ENCODE results near the gene RELN. TPM values are rescaled to one million over a fixed set of nuclear protein-coding genes. Genes with fewer than 3 reads are reported as not detected.

RELN gene
- total RNA-seq, 1 experiment from 2014 or later, result 4.3 TPM

DNA sequence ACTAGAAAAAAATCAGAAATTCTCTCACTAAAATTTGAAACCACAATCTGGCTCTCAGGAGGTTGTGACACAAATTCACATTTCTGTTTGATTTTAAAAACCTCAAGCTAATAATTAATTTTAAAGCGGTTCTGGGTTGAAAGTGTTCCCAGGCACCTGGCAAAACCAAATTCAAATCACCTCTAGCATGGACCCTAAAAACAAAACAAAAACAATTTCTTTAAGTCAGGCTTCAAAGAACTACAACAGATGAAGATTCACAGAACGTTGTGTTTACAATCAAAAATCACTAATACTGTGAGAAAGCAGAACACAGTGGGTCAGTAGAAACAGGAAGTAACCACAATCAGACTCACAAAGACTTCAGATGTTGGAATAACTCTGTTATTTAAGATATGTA is 7.2 kb upstream of the RELN start:
- Histone ChIP-seq H3K4me3 (ENCODE audit: low read depth, low read length) (no peak overlapping the region), H3K4me1 (no peaks in the 10 kb centered on the region), H3K9me3 (no peaks in the 10 kb centered on the region), H3K36me3 (ENCODE audit: control insufficient read depth, insufficient read depth, low read length) (no peaks in the 10 kb centered on the region), H3K27me3 (replicated peaks; ENCODE audit: control insufficient read depth, insufficient read depth, low read length) (no peaks in the 10 kb centered on the region)
- H3K27ac Mint-ChIP-seq (ENCODE audit: unreplicated experiment), result no peak overlapping the region
- H3K4me3 Mint-ChIP-seq (ENCODE audit: unreplicated experiment), result no peak overlapping the region
- H3K36me3 Mint-ChIP-seq (ENCODE audit: insufficient read depth, unreplicated experiment), result no peaks in the 10 kb centered on the region
- intact Hi-C loops (cut with micrococcal nuclease; ENCODE audit: unreplicated experiment), result no loop called here
- no TSS peak for BruUV-seq (replicated peaks)
- TF ChIP-seq, protein P1, sequence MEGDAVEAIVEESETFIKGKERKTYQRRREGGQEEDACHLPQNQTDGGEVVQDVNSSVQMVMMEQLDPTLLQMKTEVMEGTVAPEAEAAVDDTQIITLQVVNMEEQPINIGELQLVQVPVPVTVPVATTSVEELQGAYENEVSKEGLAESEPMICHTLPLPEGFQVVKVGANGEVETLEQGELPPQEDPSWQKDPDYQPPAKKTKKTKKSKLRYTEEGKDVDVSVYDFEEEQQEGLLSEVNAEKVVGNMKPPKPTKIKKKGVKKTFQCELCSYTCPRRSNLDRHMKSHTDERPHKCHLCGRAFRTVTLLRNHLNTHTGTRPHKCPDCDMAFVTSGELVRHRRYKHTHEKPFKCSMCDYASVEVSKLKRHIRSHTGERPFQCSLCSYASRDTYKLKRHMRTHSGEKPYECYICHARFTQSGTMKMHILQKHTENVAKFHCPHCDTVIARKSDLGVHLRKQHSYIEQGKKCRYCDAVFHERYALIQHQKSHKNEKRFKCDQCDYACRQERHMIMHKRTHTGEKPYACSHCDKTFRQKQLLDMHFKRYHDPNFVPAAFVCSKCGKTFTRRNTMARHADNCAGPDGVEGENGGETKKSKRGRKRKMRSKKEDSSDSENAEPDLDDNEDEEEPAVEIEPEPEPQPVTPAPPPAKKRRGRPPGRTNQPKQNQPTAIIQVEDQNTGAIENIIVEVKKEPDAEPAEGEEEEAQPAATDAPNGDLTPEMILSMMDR (IDR thresholded peaks at IDR 0.05; ENCODE audit: insufficient read depth in 1 of 2, low read depth in 1 of 2, low read length in 1 of 2, severe bottlenecking in 1 of 2, unreplicated experiment in 1 of 2), result no peak
- H3K4me1 Mint-ChIP-seq (ENCODE audit: low read depth, unreplicated experiment), result no peaks in the 10 kb centered on the region
- no peaks in the 10 kb centered on the region for H3K9me3 Mint-ChIP-seq (ENCODE audit: unreplicated experiment)
- ChIA-PET POLR2A (no interaction called here), CTCF (no interaction called here)
- H3K27me3 Mint-ChIP-seq (ENCODE audit: insufficient read depth, unreplicated experiment), result no peaks in the 10 kb centered on the region
- DNase-seq, result no peak

DNA sequence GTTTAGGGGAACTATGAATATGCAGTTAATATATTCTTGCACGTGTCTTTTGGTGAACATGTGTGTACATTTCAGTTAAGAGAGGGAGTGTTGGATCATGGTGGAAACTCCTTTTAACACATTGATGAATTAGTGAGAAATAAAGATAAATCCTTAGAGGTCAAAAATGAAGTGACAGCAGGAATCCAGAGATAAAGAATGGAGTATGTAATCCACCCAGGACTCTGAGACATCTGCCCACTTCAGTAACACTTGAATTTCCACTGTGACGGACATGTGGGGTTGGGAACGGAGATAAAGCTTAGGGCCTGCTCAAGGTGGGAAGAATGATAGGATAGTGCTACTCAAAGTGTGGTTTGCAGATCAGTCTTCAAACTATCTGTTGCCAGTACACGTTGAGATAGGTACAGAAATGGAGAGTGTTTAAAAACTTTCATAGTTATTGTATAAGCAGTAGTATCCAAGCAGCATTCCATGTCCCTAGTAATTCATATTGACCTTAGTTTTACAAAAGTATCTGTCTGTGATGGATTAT is 6.6 kb upstream of the RELN start:
- DNase-seq, result no peak
- ChIA-PET POLR2A (no interaction called here), CTCF (no interaction called here)
- no peaks in the 10 kb centered on the region for H3K27me3 Mint-ChIP-seq (ENCODE audit: insufficient read depth, unreplicated experiment)
- no peaks in the 10 kb centered on the region for H3K36me3 Mint-ChIP-seq (ENCODE audit: insufficient read depth, unreplicated experiment)
- no TSS peak for BruUV-seq (replicated peaks)
- intact Hi-C loops (cut with micrococcal nuclease; ENCODE audit: unreplicated experiment), result no loop called here
- TF ChIP-seq, protein P1 (IDR thresholded peaks at IDR 0.05; ENCODE audit: insufficient read depth in 1 of 2, low read depth in 1 of 2, low read length in 1 of 2, severe bottlenecking in 1 of 2, unreplicated experiment in 1 of 2), result no peak
- Histone ChIP-seq H3K4me1 (no peaks in the 10 kb centered on the region), H3K27me3 (replicated peaks; ENCODE audit: control insufficient read depth, insufficient read depth, low read length) (no peaks in the 10 kb centered on the region), H3K9me3 (no peaks in the 10 kb centered on the region), H3K4me3 (ENCODE audit: low read depth, low read length) (no peak overlapping the region), H3K36me3 (ENCODE audit: control insufficient read depth, insufficient read depth, low read length) (no peaks in the 10 kb centered on the region)
- no peak overlapping the region for H3K27ac Mint-ChIP-seq (ENCODE audit: unreplicated experiment)
- no peak overlapping the region for H3K4me3 Mint-ChIP-seq (ENCODE audit: unreplicated experiment)
- H3K4me1 Mint-ChIP-seq (ENCODE audit: low read depth, unreplicated experiment), result no peaks in the 10 kb centered on the region
- no peaks in the 10 kb centered on the region for H3K9me3 Mint-ChIP-seq (ENCODE audit: unreplicated experiment)

DNA sequence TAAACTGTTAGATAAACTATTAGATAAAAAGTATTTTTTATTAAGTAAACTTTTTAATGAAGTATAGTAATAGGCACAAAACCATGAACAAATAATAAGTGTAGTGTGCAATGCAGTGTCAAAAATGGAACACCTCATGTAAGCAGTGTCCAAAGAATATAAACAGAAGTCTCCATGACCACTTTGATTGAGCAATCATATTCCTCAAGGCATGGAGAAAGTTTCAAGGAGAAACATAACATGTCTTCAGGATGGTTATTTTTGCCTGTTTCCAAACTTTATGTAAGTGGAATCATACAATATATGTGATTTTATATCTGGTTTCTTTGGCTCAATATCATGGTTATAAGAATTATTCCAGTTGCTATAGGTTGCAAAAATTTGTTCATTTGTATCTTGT is 6.1 kb upstream of the RELN start:
- Histone ChIP-seq H3K4me1 (no peaks in the 10 kb centered on the region), H3K27me3 (replicated peaks; ENCODE audit: control insufficient read depth, insufficient read depth, low read length) (no peaks in the 10 kb centered on the region), H3K36me3 (ENCODE audit: control insufficient read depth, insufficient read depth, low read length) (no peaks in the 10 kb centered on the region), H3K4me3 (ENCODE audit: low read depth, low read length) (no peak overlapping the region), H3K9me3 (no peaks in the 10 kb centered on the region)
- CTCF ChIA-PET, result no interaction called here
- TF ChIP-seq, protein P1 (IDR thresholded peaks at IDR 0.05; ENCODE audit: insufficient read depth in 1 of 2, low read depth in 1 of 2, low read length in 1 of 2, severe bottlenecking in 1 of 2, unreplicated experiment in 1 of 2), result no peak
- no peaks in the 10 kb centered on the region for H3K4me1 Mint-ChIP-seq (ENCODE audit: low read depth, unreplicated experiment)
- no peaks in the 10 kb centered on the region for H3K36me3 Mint-ChIP-seq (ENCODE audit: insufficient read depth, unreplicated experiment)
- POLR2A ChIA-PET, result no interaction called here
- intact Hi-C loops (cut with micrococcal nuclease; ENCODE audit: unreplicated experiment), result no loop called here
- no peak overlapping the region for H3K27ac Mint-ChIP-seq (ENCODE audit: unreplicated experiment)
- H3K4me3 Mint-ChIP-seq (ENCODE audit: unreplicated experiment), result no peak overlapping the region
- no peak for DNase-seq
- H3K9me3 Mint-ChIP-seq (ENCODE audit: unreplicated experiment), result no peaks in the 10 kb centered on the region
- H3K27me3 Mint-ChIP-seq (ENCODE audit: insufficient read depth, unreplicated experiment), result no peaks in the 10 kb centered on the region
- no TSS peak for BruUV-seq (replicated peaks)
